GOT3 (cell line): ENCODE measurements around the gene CD40LG.

Experiments used
- DNase-seq: peaks from one replicate; lab custom pipeline; 2025; ENCODE audit warnings: mixed read lengths; lab: John Stamatoyannopoulos, UW

Gene CD40LG

DNA sequence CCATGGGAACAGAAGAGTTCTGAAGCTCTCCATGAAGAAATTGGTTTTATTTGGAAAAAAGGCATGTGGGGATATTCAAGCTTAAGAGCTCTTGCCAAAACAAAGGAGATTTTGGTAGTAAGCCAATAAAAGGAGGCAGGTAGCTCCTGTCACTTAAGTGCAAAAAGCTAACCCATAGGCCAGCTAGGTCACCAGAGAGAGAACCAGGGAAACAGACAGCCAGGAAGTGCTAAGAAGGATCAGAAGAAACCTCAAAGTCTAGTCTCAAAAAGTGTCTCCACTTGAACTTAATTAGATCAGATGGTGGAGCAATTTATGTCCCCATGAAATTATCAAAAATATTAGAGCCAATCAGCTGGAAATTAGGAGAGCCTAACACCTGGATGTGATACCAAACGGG lies 49.2 kb downstream of the CD40LG start:
- DNase-seq = no peak

DNA sequence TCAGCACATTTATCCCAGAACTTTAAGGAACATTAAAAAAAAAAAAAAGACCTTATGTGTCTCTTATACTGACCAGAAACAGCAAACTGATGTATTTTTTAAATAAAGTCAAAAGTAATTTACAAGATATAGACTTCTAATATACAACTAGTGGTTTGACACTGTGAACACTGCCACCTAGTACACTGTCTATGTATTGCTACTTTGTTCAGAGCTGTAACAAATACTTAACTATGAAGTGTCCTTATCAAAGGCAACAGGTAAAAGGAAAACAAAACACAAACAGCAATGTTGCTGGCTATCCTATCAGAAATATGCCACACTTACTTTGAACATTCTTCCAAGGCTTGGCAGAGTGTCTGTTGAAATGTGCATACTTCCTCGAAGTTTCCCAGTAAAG lies 60.4 kb downstream of the CD40LG start:
- DNase-seq = no peak
